Endothelial cell of umbilical vein (primary cell): Measurements from ENCODE around the gene AFF1. TPM values are rescaled to one million over a fixed set of nuclear protein-coding genes. Genes with fewer than 3 reads are reported as not detected.

ENCODE experiments used
- BruUV-seq: library from RNA; stranded (reverse); fragments of 400-500 nt; replicated peaks from 2 replicates; lab custom pipeline; 2021; lab: Mats Ljungman, UMichigan
- CTCF ChIA-PET: fragments of 300-600, 350-600 bp; sonication (Branson Sonifier 250); formaldehyde crosslinking; loops from one replicate; lab custom pipeline; 2021; ENCODE audit warnings: antibody characterized with exemption, inconsistent platforms; lab: Charles Lee
- POLR2A ChIA-PET: fragments of 300-600, 350-600 bp; sonication (Branson Sonifier 250); formaldehyde crosslinking; loops from one replicate; lab custom pipeline; 2021; ENCODE audit warnings: antibody characterized with exemption, inconsistent platforms; lab: Charles Lee
- DNase-seq: peaks from one replicate; pipeline ENCODE4 v3.0.0-alpha.2; 2011; ENCODE audit warnings: low read depth, low spot score
- FAIRE-seq: peaks from 2 replicates; lab custom pipeline; 2011; peaks lifted over from hg19 to GRCh38; lab: Jason Lieb, UNC
- H2AFZ ChIP-seq: 2 replicates; pipeline ENCODE4 v1.6.0; 2012; ENCODE audit warnings: low read depth, low read length, control low read depth, inconsistent platforms
- H3K27ac ChIP-seq: 2 replicates; pipeline ENCODE4 v1.5.1; 2011; ENCODE audit warnings: low read depth, mild to moderate bottlenecking, control low read depth, low read length, moderate library complexity; ENCODE audit not compliant: insufficient read depth
- H3K27me3 ChIP-seq, 2 experiments: 2 replicates each; pipeline versions ENCODE4 v1.6.0 to v1.6.1; 2011; ENCODE audit warnings: low read length in 2 of 2, mixed read lengths in 1 of 2; ENCODE audit not compliant: control insufficient read depth in 2 of 2, insufficient read depth in 2 of 2
- H3K36me3 ChIP-seq, 2 experiments: 2 replicates in 1 of 2; 3 replicates in 1 of 2; pipeline ENCODE4 v1.5.1; 2011; ENCODE audit warnings: low read length in 2 of 2, mild to moderate bottlenecking in 1 of 2, moderate library complexity in 1 of 2; ENCODE audit not compliant: control insufficient read depth in 2 of 2, insufficient read depth in 2 of 2; ENCODE audit errors: extremely low read depth in 1 of 2
- H3K4me1 ChIP-seq: 3 replicates; pipeline ENCODE4 v1.5.1; 2011; ENCODE audit warnings: mild to moderate bottlenecking, low read length; ENCODE audit not compliant: control insufficient read depth, insufficient read depth; ENCODE audit errors: extremely low read depth
- H3K4me2 ChIP-seq: 2 replicates; pipeline ENCODE4 v1.6.1; 2011; ENCODE audit warnings: low read length, control low read depth, mixed read lengths; ENCODE audit not compliant: insufficient read depth
- H3K4me3 ChIP-seq, 3 experiments: fragments of 200-600 bp in 1 of 3; sonication (generic), shearing (Covaris generic) in 1 of 3; replicated peaks in 1 of 3; 2 replicates each; pipeline ENCODE4 v1.5.1; 2011 to 2016; ENCODE audit warnings: control low read depth in 3 of 3, low read length in 3 of 3, mild to moderate bottlenecking in 2 of 3, inconsistent platforms in 1 of 3, low read depth in 1 of 3, moderate library complexity in 1 of 3; ENCODE audit not compliant: insufficient read depth in 1 of 3
- H3K79me2 ChIP-seq: 2 replicates; pipeline ENCODE4 v1.6.0; 2012; ENCODE audit warnings: low read length, inconsistent platforms; ENCODE audit not compliant: control insufficient read depth, insufficient read depth
- H3K9ac ChIP-seq: replicated peaks from 2 replicates; pipeline ENCODE3; 2011; ENCODE audit warnings: low read length, control low read depth; ENCODE audit not compliant: insufficient read depth; ENCODE audit errors: extremely low read depth
- H3K9me1 ChIP-seq: replicated peaks from 3 replicates; pipeline ENCODE4 v1.6.0; 2011; ENCODE audit warnings: mild to moderate bottlenecking, low read length; ENCODE audit not compliant: control insufficient read depth, insufficient read depth; ENCODE audit errors: extremely low read depth
- H3K9me3 ChIP-seq: replicated peaks from 2 replicates; pipeline ENCODE4 v1.5.1; 2012; ENCODE audit warnings: low read length, inconsistent platforms; ENCODE audit not compliant: control insufficient read depth, insufficient read depth
- H4K20me1 ChIP-seq: replicated peaks from 2 replicates; pipeline ENCODE3; 2011; ENCODE audit warnings: mild to moderate bottlenecking, low read length; ENCODE audit not compliant: control insufficient read depth, insufficient read depth; ENCODE audit errors: extremely low read depth
- CTCF ChIP-seq, 2 donors: IDR thresholded peaks; 1 replicate in 1 of 2; 2 replicates in 1 of 2; pipeline ENCODE4 v1.5.1; 2011; ENCODE audit warnings: low read length in 2 of 2, mild to moderate bottlenecking in 2 of 2, moderate library complexity in 2 of 2, control low read depth in 1 of 2, inconsistent platforms in 1 of 2, low read depth in 1 of 2; ENCODE audit not compliant: insufficient read depth in 1 of 2; ENCODE audit errors: extremely low read depth in 1 of 2
- EZH2 ChIP-seq: IDR thresholded peaks from 2 replicates; pipeline ENCODE4 v1.6.1; 2012; ENCODE audit warnings: borderline replicate concordance, low read depth, mild to moderate bottlenecking, moderate library complexity, low read length, inconsistent platforms; ENCODE audit not compliant: severe bottlenecking
- FOS ChIP-seq: IDR thresholded peaks from 2 replicates; pipeline ENCODE4 v1.6.1; 2011; ENCODE audit warnings: mild to moderate bottlenecking, low read length, moderate library complexity, borderline replicate concordance; ENCODE audit not compliant: insufficient read depth
- GATA2 ChIP-seq: IDR thresholded peaks from 2 replicates; pipeline ENCODE4 v1.7.0; 2011; ENCODE audit warnings: low read depth, mild to moderate bottlenecking, moderate library complexity, mixed read lengths, low read length; ENCODE audit not compliant: insufficient read length, insufficient read depth
- JUN ChIP-seq: IDR thresholded peaks from 2 replicates; pipeline ENCODE4 v1.6.1; 2011; ENCODE audit warnings: borderline replicate concordance, low read depth; ENCODE audit not compliant: insufficient read length, insufficient read depth
- MAX ChIP-seq: IDR thresholded peaks from 2 replicates; pipeline ENCODE4 v1.6.1; 2011; ENCODE audit not compliant: insufficient read depth, insufficient read length
- MYC ChIP-seq: IDR thresholded peaks from one replicate; pipeline ENCODE4 v1.6.1; 2011; ENCODE audit warnings: mild to moderate bottlenecking, low read depth, low read length
- POLR2A ChIP-seq: IDR thresholded peaks from 2 replicates; pipeline ENCODE4 v1.6.1; 2012; ENCODE audit warnings: low read depth, mild to moderate bottlenecking, control low read depth, low read length
- POLR2AphosphoS5 ChIP-seq: IDR thresholded peaks from 2 replicates; pipeline ENCODE4 v1.6.1; 2012; ENCODE audit warnings: low read depth, mild to moderate bottlenecking, control low read depth, low read length, moderate library complexity; ENCODE audit not compliant: insufficient read depth
- dilution Hi-C: fragments of 300-500 bp; cut with MboI; formaldehyde crosslinking; loops from one replicate; pipeline ENCODE4 v1.15.0; 2019; ENCODE audit warnings: low sequenced_read_pairs; ENCODE audit not compliant: extremely low pct_ligation_motif_present
- intact Hi-C: fragments of 100-400 bp; cut with micrococcal nuclease; formaldehyde crosslinking; loops from one replicate; pipeline ENCODE4 v1.10.0; 2022
- polyA plus RNA-seq, 4 experiments: library from polyadenylated mRNA; depleted of rRNA in 3 of 4; stranded (reverse) in 3 of 4; unstranded in 1 of 4; fragments of >200 nt; gene quantifications; 2 replicates each; pipeline versions ENCODE4 v1.2.1 to v1.2.3, GENCODE V29; 2011 to 2012; ENCODE audit warnings: missing spikeins in 1 of 4
- total RNA-seq: library from RNA; stranded (reverse); gene quantifications from 2 replicates; pipeline ENCODE4 v1.2.3, GENCODE V29; 2021

Gene AFF1
- total and polyA plus RNA-seq, 2 donors (not counting 3 experiments of a cell fraction or from before 2014, with no cell fraction given): 26.2 to 106 TPM

DNA sequence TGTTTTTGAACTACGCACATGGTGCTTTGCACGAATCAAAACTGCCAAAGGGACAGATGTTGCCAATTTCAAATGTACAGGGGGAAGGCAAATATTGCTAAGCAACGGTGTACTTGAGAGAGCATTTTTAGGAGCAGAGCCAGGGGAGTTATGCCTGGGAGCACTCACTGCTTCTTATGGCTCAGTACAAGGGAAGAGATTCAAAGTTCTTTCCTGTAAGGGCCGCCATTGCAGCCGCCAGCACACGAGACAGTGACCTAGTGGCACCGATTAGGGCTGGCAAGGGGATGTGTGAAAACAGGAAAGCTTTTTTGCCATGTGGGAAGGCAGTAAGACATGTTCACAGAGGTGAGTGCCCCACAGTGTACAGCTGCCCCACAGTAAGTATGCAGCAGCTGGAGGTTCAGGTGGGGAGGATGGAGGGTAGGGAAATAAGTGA is 133.8 kb downstream of the AFF1 start:
- dilution Hi-C loops: no loop called here
- ChIA-PET CTCF (interaction anchor here (1.3 kb wide), 1 partner anchor 24 kb away, joined by 3 read pairs; no protein-coding TSS in a partner anchor), POLR2A (no interaction called here)
- peaks cover 8% of the 10 kb centered on the region for H3K4me1 ChIP-seq
- H3K79me2 ChIP-seq: peaks cover 28% of the 10 kb centered on the region
- no peaks in the 10 kb centered on the region for H4K20me1 ChIP-seq
- no TSS peak for BruUV-seq
- no peak overlapping the region for H3K4me2 ChIP-seq
- H3K27ac ChIP-seq: no peak overlapping the region
- no peak for DNase-seq
- H3K4me3 ChIP-seq: no peak overlapping the region
- H3K9ac ChIP-seq: no peak overlapping the region
- no peak for FAIRE-seq
- no peaks in the 10 kb centered on the region for H3K9me3 ChIP-seq
- H2AFZ ChIP-seq: no peak overlapping the region
- no peaks in the 10 kb centered on the region for H3K36me3 ChIP-seq
- H3K27me3 ChIP-seq: no peaks in the 10 kb centered on the region
- no peaks in the 10 kb centered on the region for H3K9me1 ChIP-seq
- intact Hi-C loops: loop anchor here (2.0 kb wide), 1 partner anchor 14 kb away; no protein-coding TSS in a partner anchor
- TF ChIP-seq FOS: no peak
- no peak for TF ChIP-seq GATA2
- no peak for TF ChIP-seq MYC
- TF ChIP-seq EZH2: no peak
- TF ChIP-seq JUN: no peak
- TF ChIP-seq CTCF (IDR thresholded peaks at IDR 0.05; ENCODE audit: extremely low read depth in 1 of 2, insufficient read depth in 1 of 2, low read depth in 1 of 2, low read length in 2 of 2): no peak
- no peak for TF ChIP-seq POLR2AphosphoS5
- TF ChIP-seq POLR2A: no peak
- no peak for TF ChIP-seq MAX
